Activated CD4-positive, alpha-beta T cell treated with anti-CD3 and anti-CD28 coated beads, Interleukin-2, amount 10 ng/mL, durations not matched to agents 24 days and 14 days (primary cell): ENCODE data around the gene MIDN. TPM values are rescaled to one million over a fixed set of nuclear protein-coding genes. Genes with fewer than 3 reads are reported as not detected.
A peak's percentile ranks its signal among the peaks of the same experiment; 100 is the strongest.

Source experiments
- DNase-seq: peaks from one replicate; pipeline ENCODE4 v3.0.0; 2022
- H3K27ac Mint-ChIP-seq: one replicate; pipeline ENCODE4 v1.8.0; 2022; ENCODE audit warnings: mild to moderate bottlenecking, mixed read lengths
- H3K27me3 Mint-ChIP-seq: one replicate; pipeline ENCODE4 v1.8.0; 2022; ENCODE audit warnings: mixed read lengths
- H3K36me3 Mint-ChIP-seq: one replicate; pipeline ENCODE4 v1.8.0; 2022; ENCODE audit warnings: low read depth, mild to moderate bottlenecking, mixed read lengths
- H3K4me1 Mint-ChIP-seq: one replicate; pipeline ENCODE4 v1.8.0; 2021; ENCODE audit warnings: mixed read lengths
- H3K4me3 Mint-ChIP-seq: one replicate; pipeline ENCODE4 v1.8.0; 2022; ENCODE audit warnings: mild to moderate bottlenecking, moderate library complexity, mixed read lengths
- H3K9me3 Mint-ChIP-seq: one replicate; pipeline ENCODE4 v1.8.0; 2021; ENCODE audit warnings: mixed read lengths
- intact Hi-C: fragments of 100-400 bp; cut with micrococcal nuclease; formaldehyde crosslinking; loops from one replicate; pipeline ENCODE4 v1.15.1; 2023
- total RNA-seq: library from RNA; stranded (reverse); gene quantifications from 2 replicates; pipeline ENCODE4 v1.2.3, GENCODE V29; 2022

Gene MIDN
- total RNA-seq, 1 donor from 2014 or later: 82.4 TPM

DNA sequence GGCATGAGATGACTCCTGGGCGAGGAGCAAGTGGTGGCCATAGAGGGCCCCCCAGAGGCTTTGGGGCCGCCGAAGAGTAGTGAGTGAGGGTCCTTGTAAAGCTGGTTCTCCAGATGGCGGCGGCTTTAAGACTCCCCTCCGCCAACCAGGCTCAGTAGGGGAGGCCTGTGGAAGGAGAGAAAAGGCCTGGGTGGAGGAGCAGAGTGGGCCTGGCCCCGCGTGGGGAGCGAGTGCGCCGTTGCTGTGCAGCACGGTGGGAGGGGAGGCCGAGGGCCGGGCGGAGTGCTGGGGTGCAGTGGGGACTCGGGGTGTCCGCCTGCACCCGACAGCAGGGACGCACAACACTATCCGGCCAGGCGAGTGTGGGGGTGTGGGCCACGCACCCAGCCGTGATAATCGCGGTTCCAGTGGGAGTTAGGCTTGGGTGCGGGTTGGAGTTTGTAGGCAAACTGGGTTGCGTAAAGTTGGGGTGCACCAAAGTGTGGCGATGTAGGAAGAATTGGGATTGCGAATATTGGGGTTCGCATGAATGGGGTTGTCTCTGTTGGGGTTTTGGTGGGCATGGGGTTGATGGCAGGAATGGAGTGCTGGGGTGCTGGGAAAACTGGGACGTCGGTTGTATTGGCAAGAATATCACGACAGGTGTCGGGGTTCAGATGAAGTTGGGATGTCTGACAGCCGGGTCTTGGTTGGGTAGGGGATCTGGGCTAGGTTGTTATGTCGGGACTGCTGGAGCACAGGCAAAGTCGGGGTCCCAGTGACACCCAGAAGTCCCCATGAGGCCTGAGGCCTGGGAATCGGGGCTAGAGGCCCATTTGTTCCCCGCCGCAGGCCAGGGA, 20.1 kb downstream of the MIDN start:
- H3K27me3 Mint-ChIP-seq: no peaks in the 10 kb centered on the region
- peaks cover 34% of the 10 kb centered on the region for H3K36me3 Mint-ChIP-seq
- peaks cover 47% of the 10 kb centered on the region for H3K4me1 Mint-ChIP-seq
- DNase-seq: no peak
- H3K4me3 Mint-ChIP-seq: peak overlapping the region; percentile 60
- H3K27ac Mint-ChIP-seq: peak overlapping the region; percentile 85
- intact Hi-C loops: loop anchor here (1.0 kb wide), 2 partner anchors 8 to 19 kb away; no protein-coding TSS in a partner anchor
- no peaks in the 10 kb centered on the region for H3K9me3 Mint-ChIP-seq

DNA sequence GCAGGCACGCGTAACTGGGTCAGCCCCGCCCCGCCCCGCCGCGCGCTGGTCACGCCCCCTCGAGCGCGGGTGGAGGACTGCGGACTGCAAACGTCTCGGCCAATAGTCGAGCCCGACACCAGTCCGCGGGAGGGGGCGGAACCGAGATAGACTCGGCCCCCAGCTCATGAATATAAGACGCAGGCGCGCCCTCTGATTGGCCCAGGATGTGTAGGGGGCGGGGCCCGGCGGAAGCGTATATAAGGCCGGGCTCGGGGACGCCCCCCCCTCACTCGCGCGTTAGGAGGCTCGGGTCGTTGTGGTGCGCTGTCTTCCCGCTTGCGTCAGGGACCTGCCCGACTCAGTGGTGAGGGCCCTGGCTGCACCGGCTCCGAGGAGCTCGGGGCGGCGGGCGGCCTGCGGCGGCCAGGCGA, 20.7 kb downstream of the MIDN start, which contains the start of gene CIRBP:
CIRBP (plus strand) TSS at position 268 of the 413 bp plus-strand sequence. CDS start 1,602 bp downstream, outside the sequence.
- H3K36me3 Mint-ChIP-seq: peaks cover 40% of the 10 kb centered on the region
- H3K9me3 Mint-ChIP-seq: no peaks in the 10 kb centered on the region
- H3K4me3 Mint-ChIP-seq: peak within 1 kb of the TSS; percentile 95
- no peaks in the 10 kb centered on the region for H3K27me3 Mint-ChIP-seq
- peak; percentile 100 for DNase-seq
- intact Hi-C loops: loop anchor here (1.0 kb wide), 2 partner anchors 9 to 20 kb away; no protein-coding TSS in a partner anchor
- peaks cover 52% of the 10 kb centered on the region for H3K4me1 Mint-ChIP-seq
- H3K27ac Mint-ChIP-seq: peak within 1 kb of the TSS; percentile 94

DNA sequence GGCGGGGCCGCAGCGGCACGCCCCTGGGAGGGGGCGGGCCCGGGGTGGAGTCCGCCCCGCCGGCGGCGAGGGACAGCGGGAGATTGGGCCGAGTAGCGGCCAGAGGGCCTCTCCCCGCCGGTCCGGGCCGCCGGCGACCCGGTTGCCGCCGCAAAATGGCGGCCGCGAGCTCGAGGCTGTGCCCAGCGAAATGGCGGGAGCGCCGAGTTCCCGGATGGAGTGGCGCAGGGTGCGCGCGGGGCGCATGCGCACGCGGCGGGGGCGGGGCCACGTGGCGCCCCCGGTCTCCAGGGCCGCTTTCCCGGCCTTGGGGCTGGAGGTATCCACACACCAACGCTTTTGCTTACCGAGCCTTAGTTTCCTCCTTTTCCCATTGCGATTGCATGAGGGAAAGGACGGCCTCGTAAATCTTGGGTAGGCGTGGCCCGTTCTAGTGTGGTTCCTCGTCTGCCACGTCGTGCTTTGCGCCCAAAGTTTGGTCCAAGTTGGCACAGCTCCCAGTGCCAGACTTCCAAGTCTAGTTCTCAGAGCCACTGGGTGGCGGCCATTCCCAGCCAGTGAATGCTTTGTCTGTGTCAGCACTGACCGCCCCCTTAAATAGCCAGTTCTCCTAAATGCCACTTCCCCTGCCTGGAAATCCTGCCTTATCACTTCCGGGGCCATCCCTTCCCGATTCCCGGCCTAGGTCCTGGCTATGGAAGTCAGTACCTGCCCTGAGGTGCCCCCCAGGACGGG, 21.3 kb downstream of the MIDN start:
- DNase-seq: peak; percentile 96
- Mint-ChIP-seq H3K9me3 (no peaks in the 10 kb centered on the region), H3K27me3 (no peaks in the 10 kb centered on the region), H3K4me3 (peak overlapping the region; percentile 95), H3K36me3 (peaks cover 43% of the 10 kb centered on the region), H3K4me1 (peaks cover 54% of the 10 kb centered on the region), H3K27ac (peak overlapping the region; percentile 94)
- intact Hi-C loops: loop anchor here (1.0 kb wide), 2 partner anchors 9 to 20 kb away; no protein-coding TSS in a partner anchor

DNA sequence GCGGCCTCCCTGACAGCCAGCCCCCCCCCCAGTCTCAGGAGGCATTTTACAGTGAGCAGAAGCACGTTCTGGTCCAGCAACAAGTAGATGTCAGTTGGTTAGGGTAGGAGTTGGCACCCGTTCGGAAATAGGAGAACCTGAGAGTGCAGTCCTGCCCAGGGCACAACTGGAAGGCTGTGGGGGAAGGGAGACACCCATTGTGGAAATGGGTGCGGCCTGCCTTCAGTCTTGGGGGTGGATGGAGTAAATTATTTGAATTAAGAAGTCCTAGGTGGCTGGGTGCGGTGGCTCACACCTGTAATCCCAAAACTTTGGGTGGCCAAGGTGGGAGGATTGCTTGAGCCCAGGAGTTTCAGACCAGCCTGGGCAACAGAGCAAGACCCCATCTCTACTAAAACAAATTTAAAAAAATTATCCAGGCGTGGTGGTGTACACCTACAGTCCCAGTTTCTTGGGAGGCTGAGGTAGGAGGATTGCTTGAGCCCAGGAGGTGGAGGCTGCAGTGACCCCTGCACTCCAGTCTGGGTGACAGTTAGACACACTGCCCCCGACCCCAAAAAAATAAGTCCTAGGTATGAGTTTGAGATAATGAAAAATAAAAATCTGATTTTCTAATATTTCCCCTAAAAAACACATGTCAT, 21.9 kb downstream of the MIDN start:
- peak overlapping the region; percentile 95 for H3K4me3 Mint-ChIP-seq
- H3K27me3 Mint-ChIP-seq: no peaks in the 10 kb centered on the region
- peak; percentile 73 for DNase-seq
- peak overlapping the region; percentile 94 for H3K27ac Mint-ChIP-seq
- H3K4me1 Mint-ChIP-seq: peaks cover 51% of the 10 kb centered on the region
- peaks cover 45% of the 10 kb centered on the region for H3K36me3 Mint-ChIP-seq
- intact Hi-C loops: no loop called here
- H3K9me3 Mint-ChIP-seq: no peaks in the 10 kb centered on the region

DNA sequence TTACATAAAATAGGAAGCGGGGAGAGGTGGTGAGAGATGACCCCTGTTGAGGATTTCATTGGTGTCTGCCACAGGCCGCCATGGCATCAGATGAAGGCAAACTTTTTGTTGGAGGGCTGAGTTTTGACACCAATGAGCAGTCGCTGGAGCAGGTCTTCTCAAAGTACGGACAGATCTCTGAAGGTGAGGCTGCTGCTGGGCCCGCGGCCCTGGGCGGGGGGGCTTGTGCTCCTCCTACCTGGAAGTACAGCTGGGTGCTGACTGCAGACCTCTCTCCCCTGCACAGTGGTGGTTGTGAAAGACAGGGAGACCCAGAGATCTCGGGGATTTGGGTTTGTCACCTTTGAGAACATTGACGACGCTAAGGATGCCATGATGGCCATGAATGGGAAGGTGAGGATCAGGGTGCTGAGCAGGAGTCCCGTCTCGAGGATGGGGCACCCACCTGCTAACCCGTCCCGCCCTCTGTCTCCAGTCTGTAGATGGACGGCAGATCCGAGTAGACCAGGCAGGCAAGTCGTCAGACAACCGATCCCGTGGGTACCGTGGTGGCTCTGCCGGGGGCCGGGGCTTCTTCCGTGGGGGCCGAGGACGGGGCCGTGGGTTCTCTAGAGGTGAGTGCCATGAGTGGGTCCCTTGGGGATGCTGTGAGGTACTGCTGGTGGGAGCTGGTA, 22.6 kb downstream of the MIDN start:
- intact Hi-C loops: no loop called here
- no peaks in the 10 kb centered on the region for H3K27me3 Mint-ChIP-seq
- H3K27ac Mint-ChIP-seq: peak overlapping the region; percentile 94
- no peaks in the 10 kb centered on the region for H3K9me3 Mint-ChIP-seq
- peaks cover 48% of the 10 kb centered on the region for H3K4me1 Mint-ChIP-seq
- peaks cover 45% of the 10 kb centered on the region for H3K36me3 Mint-ChIP-seq
- peak overlapping the region; percentile 95 for H3K4me3 Mint-ChIP-seq
- peak; percentile 67 for DNase-seq

DNA sequence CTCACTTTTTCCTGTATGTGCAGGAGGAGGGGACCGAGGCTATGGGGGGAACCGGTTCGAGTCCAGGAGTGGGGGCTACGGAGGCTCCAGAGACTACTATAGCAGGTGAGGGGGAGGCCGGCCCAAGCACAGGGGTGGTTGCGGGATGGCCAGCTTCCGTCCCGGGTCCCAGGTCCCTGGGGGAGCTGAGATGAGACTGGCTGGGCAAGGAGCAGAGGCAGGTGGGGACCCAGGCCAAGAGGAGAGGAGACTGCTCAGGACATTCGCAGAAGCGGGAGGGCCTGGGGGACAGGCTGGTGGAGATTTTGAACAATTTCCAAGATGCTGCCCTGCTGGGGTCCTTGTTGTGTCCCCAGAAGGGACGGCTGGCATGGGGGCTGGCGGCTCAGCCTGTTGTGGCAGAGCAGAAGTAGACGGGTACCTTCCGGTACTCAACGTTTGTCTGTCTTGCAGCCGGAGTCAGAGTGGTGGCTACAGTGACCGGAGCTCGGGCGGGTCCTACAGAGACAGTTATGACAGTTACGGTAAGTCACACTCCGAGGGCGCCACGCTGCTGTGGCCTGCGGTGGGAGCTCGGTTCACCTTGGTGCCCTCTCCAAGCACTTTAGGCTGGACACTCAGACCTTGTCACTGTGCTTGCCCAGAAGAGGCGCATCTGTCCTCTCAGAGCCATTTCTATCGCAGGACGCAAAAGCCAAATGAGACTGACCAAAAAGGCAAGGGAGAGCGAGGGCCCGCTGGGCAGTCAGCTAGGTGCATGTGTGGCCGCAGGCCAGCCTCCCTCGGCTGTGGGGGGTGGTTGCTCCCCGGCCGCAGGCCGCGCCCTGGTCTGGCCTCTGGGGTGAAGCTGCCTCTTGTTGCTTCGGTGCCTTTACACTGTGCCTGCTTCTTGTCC, 23.4 kb downstream of the MIDN start:
- Mint-ChIP-seq H3K4me1 (peaks cover 52% of the 10 kb centered on the region), H3K36me3 (peaks cover 49% of the 10 kb centered on the region), H3K9me3 (no peaks in the 10 kb centered on the region), H3K27ac (peak overlapping the region; percentile 77), H3K27me3 (no peaks in the 10 kb centered on the region), H3K4me3 (peak overlapping the region; percentile 95)
- peak; percentile 66 for DNase-seq
- intact Hi-C loops: no loop called here

DNA sequence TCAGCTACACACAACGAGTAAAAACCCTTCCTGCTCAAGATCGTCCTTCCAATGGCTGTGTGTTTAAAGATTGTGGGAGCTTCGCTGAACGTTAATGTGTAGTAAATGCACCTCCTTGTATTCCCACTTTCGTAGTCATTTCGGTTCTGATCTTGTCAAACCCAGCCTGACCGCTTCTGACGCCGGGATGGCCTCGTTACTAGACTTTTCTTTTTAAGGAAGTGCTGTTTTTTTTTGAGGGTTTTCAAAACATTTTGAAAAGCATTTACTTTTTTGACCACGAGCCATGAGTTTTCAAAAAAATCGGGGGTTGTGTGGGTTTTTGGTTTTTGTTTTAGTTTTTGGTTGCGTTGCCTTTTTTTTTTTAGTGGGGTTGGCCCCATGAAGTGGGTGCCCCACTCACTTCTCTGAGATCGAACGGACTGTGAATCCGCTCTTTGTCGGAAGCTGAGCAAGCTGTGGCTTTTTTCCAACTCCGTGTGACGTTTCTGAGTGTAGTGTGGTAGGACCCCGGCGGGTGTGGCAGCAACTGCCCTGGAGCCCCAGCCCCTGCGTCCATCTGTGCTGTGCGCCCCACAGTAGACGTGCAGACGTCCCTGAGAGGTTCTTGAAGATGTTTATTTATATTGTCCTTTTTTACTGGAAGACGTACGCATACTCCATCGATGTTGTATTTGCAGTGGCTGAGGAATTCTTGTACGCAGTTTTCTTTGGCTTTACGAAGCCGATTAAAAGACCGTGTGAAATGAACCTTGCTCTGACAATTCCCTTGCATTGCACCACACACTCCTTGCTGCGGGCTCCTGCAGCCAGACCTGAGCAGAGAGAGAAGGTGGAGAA, 24.3 kb downstream of the MIDN start:
- Mint-ChIP-seq H3K27ac (peak overlapping the region; percentile 34), H3K9me3 (no peaks in the 10 kb centered on the region), H3K27me3 (no peaks in the 10 kb centered on the region), H3K4me1 (peaks cover 50% of the 10 kb centered on the region), H3K36me3 (peaks cover 52% of the 10 kb centered on the region), H3K4me3 (peak overlapping the region; percentile 64)
- intact Hi-C loops: no loop called here
- no peak for DNase-seq

DNA sequence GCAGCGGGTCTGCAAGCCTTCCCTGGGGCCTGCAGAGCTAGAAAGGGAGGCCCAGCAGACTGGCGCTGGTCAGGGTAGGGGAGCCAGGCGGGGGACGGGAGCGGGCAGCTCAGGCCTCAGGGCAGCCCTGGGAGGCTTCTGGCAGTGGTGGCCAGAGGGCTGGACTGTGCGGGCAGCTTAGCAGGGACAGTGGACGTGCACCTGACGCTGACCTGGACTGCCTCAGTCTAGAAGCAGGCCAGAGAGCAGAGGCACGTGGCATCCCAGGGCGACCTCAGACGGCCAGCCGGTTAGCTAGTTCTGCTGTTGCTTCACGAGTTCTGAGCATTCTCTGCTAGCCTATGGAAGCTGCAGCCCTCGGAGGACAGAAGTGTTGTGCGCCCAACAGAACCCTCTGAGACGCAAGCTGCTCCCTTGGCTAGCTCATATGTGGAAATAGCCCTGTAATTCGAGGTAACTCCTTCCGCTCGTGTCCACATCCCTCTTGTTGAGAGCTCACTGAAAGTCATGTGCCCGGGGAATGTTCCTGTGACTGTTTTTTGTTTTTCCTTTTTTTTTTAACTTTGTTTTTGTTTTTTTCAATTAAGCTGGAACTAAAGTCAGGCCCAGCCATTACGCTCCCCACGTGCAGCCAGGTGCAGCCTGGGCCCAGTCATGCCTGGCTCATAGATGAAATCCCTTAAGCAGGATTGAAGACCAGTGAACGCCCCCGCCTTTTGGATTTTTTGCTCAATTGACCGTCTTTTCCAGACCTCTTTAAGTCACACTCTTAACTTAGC, 25.1 kb downstream of the MIDN start:
- H3K4me1 Mint-ChIP-seq: peaks cover 48% of the 10 kb centered on the region
- intact Hi-C loops: no loop called here

DNA sequence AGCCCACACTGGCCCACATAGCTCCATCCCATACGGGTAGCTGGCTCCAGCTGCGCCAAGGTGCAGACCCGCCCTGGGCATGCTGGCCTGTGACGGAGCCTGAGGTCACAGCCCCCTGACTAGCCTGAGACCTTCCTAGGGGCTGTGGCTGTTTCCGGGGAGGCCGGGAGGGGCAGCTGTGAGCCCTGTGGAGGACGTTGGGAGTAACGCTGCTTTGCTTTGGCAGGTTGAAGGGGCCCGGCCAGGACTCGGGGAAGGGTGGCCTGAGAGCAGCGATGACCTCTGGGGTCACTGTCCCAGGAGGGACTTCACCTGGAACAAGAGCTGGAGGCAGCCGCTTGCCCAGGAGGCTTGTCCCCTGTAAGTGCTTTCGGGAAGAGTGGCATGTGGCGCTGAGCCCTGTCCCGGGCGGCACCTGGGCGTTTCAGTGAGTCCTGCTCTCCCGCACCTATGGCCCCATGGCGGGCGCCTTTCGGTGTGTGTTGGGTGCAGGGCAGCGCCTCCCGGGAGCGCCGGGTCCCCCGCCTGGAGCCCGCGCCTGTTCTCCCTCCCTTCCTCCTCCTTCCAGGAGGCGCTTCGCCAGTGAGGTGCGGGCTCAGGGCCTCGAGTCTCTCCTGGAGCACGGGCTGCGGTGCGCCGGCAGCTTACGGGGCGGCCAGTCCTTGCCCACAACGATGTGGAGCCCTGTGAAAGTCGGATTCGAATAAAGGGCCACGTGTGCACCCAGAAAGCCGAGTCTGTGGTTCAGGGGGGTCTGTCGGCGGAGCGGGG, 25.9 kb downstream of the MIDN start:
- peak; percentile 66 for DNase-seq
- Mint-ChIP-seq H3K4me1 (peaks cover 44% of the 10 kb centered on the region), H3K4me3 (peak overlapping the region; percentile 78), H3K27me3 (no peaks in the 10 kb centered on the region), H3K27ac (peak overlapping the region; percentile 80), H3K36me3 (peaks cover 62% of the 10 kb centered on the region), H3K9me3 (no peaks in the 10 kb centered on the region)
- intact Hi-C loops: no loop called here

More for the DNA sequence above, 25.1 kb downstream of the MIDN start:
- Mint-ChIP-seq H3K27me3 (no peaks in the 10 kb centered on the region), H3K4me3 (peak overlapping the region; percentile 64), H3K27ac (peak overlapping the region; percentile 63), H3K9me3 (no peaks in the 10 kb centered on the region), H3K36me3 (peaks cover 56% of the 10 kb centered on the region)
- peak; percentile 62 for DNase-seq

DNA sequence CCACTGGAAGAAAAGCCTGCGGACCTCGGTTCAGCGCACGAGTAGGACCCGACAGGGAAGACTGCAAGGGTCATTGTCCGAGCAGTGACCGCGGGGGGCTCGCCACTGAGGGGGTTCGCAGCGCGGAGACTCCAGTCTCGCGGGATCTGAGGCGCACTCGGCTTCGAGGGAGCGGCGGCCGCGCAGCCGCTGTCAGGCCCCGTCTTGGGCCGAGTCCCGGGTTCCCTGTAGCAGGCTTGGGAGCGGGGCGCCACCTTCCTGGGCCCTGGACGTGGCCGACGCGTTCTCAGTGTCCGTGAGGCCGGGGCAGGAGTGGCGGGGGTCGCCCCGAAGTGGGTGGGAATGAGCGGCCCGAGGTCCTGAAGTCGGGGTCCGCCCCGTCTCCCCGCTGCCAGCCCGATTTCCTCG, 26.5 kb downstream of the MIDN start:
- Mint-ChIP-seq H3K4me3 (peak overlapping the region; percentile 78), H3K36me3 (peaks cover 66% of the 10 kb centered on the region), H3K4me1 (peaks cover 47% of the 10 kb centered on the region), H3K9me3 (no peaks in the 10 kb centered on the region), H3K27ac (peak overlapping the region; percentile 80), H3K27me3 (no peaks in the 10 kb centered on the region)
- intact Hi-C loops: loop anchor here (1.0 to 5.0 kb wide), 3 partner anchors 87 to 132 kb away; partner anchors contain the start of genes DAZAP1 and NDUFS7
- DNase-seq: no peak
